GM13976 (cell line): ENCODE measurements around the gene ALK.

Source experiments
- DNase-seq: peaks from one replicate; pipeline ENCODE4 v3.0.0; 2012; ENCODE audit warnings: low spot score
- in situ Hi-C: fragments of 300-500 bp; cut with MboI; formaldehyde crosslinking; loops from one replicate; pipeline ENCODE4 v1.12.0; 2022; ENCODE audit warnings: low sequenced_read_pairs, mixed read lengths, inconsistent platforms; ENCODE audit not compliant: unreplicated experiment
- TF ChIP-seq, protein P1 (sequence below): IDR thresholded peaks from 2 replicates; pipeline ENCODE4 v1.5.1; 2012; ENCODE audit warnings: borderline replicate concordance, mild to moderate bottlenecking; ENCODE audit not compliant: insufficient read depth; ENCODE audit errors: extremely low read depth, missing control alignments, control extremely low read depth

The ALK gene

GRCh38 chr2:29382486-29382885 lies 538.9 kb downstream of the ALK start:
- TF ChIP-seq, protein P1, sequence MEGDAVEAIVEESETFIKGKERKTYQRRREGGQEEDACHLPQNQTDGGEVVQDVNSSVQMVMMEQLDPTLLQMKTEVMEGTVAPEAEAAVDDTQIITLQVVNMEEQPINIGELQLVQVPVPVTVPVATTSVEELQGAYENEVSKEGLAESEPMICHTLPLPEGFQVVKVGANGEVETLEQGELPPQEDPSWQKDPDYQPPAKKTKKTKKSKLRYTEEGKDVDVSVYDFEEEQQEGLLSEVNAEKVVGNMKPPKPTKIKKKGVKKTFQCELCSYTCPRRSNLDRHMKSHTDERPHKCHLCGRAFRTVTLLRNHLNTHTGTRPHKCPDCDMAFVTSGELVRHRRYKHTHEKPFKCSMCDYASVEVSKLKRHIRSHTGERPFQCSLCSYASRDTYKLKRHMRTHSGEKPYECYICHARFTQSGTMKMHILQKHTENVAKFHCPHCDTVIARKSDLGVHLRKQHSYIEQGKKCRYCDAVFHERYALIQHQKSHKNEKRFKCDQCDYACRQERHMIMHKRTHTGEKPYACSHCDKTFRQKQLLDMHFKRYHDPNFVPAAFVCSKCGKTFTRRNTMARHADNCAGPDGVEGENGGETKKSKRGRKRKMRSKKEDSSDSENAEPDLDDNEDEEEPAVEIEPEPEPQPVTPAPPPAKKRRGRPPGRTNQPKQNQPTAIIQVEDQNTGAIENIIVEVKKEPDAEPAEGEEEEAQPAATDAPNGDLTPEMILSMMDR: no peak
- DNase-seq: no peak
- in situ Hi-C loops: no loop called here

GRCh38 chr2:29377788-29378187 lies 543.6 kb downstream of the ALK start:
- no peak for DNase-seq
- in situ Hi-C loops: no loop called here
- TF ChIP-seq, protein P1: no peak

DNA sequence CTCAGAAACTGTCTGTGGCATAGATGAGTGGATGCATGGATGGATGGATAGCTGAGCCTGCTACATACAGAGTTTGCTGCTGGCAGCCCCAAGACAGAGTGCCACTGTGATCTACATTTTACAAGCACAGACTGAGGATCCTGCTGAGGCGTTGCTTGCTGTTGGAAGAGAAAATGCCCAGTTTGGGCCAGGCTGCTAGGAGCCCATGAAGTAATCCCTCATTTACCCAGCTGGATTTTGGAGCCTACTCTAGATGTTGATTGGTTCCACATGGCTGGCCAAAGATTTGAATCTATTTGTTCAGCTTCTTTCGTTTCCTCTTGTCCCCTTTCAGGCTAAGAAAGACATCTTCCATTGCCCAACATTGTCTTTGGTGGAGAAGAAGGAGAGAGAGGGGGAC lies 544.8 kb downstream of the ALK start:
- TF ChIP-seq, protein P1: no peak

DNA sequence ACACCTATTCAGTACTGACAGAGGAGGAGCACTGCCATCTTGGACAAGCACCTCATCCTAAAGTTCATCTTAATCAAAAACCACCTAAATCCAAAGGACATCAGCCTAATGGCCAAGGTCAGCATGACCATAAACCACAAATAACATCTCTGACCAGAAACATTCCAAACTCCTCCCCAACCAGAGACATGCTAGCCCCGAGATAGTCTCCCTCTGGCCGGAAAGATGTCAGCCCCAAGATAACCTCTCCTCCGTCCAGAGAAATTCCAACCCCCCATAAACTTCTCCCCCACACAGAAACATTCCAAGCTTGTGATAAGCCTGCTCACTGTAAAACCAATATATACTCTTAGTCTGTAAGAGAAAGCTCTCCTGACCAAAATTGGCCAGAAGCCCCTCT lies 545.5 kb downstream of the ALK start:
- in situ Hi-C loops: no loop called here
- TF ChIP-seq, protein P1: no peak
- no peak for DNase-seq

More for the DNA sequence above, 544.8 kb downstream of the ALK start:
- no peak for DNase-seq
- in situ Hi-C loops: no loop called here

GRCh38 chr2:29374823-29375222 lies 546.6 kb downstream of the ALK start:
- TF ChIP-seq, protein P1: no peak
- in situ Hi-C loops: no loop called here
- DNase-seq: no peak

DNA sequence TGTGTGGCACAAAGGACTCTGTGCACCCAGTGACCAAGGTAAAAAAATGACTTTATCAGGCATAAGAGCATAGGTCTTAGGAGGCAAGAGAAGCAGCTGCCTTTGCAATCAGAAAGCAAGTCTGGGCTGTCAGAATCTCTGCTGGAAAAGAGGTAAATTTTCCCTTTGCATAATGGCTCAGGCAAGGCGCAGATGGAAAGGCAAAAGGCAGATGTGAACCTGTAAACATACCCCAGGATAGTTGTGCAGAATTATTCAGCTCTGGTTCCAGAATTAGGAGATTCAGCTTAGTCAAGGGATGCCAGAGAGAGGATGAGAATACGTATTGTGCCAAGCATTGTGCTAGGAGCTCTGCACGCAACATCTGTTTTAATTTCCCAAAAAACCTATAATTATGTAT lies 547.5 kb downstream of the ALK start:
- DNase-seq: no peak
- TF ChIP-seq, protein P1: no peak
- in situ Hi-C loops: no loop called here

GRCh38 chr2:29372185-29372584 lies 549.2 kb downstream of the ALK start:
- in situ Hi-C loops: no loop called here
- no peak for DNase-seq
- TF ChIP-seq, protein P1: no peak
